ENCODE results near the gene PGAM4. TPM values are rescaled to one million over a fixed set of nuclear protein-coding genes. Genes with fewer than 3 reads are reported as not detected.

PGAM4 gene
- total RNA-seq, 2 experiments from 2014 or later = not detected

- Histone ChIP-seq H3K36me3 (ENCODE audit: insufficient read depth, low read length) (no peaks in the 10 kb centered on the region), H3K27ac (ENCODE audit: low read depth, low read length, poor library complexity, severe bottlenecking) (no peak overlapping the region), H2AFZ (ENCODE audit: low read length) (no peak overlapping the region), H4K20me1 (ENCODE audit: insufficient read depth, low read length) (no peaks in the 10 kb centered on the region), H3K9me2 (ENCODE audit: insufficient read depth, low read length) (no peaks in the 10 kb centered on the region), H3K9me3 (ENCODE audit: low read length) (no peaks in the 10 kb centered on the region), H3K4me1 (ENCODE audit: insufficient read depth, low read length, poor library complexity, severe bottlenecking) (no peaks in the 10 kb centered on the region), H3K4me2 (ENCODE audit: low read length) (no peak overlapping the region), H3K79me2 (ENCODE audit: insufficient read depth, low read depth, low read length) (no peaks in the 10 kb centered on the region), H3K4me3 (ENCODE audit: low read depth, low read length, poor library complexity, severe bottlenecking) (no peak overlapping the region)
- DNase-seq (ENCODE audit: low spot score) = no peak
- CTCF ChIA-PET (ENCODE audit: unreplicated experiment) = no interaction called here
- POLR2A ChIA-PET = no interaction called here
- BruUV-seq (replicated peaks) = no TSS peak
- no peak for TF ChIP-seq CTCF (conservative IDR thresholded peaks at IDR 0.05; ENCODE audit: low read length)
- no peak for TF ChIP-seq EZH2phosphoT487 (IDR thresholded peaks at IDR 0.05; ENCODE audit: borderline replicate concordance, low read depth, low read length)
- intact Hi-C loops (cut with micrococcal nuclease; ENCODE audit: unreplicated experiment) = no loop called here
Measured at GRCh38 chrX:77961063-77961462, 8.4 kb downstream of the PGAM4 start.

GRCh38 chrX:77960567-77960966 lies 8.9 kb downstream of the PGAM4 start:
- CTCF ChIA-PET (ENCODE audit: unreplicated experiment) = no interaction called here
- Histone ChIP-seq H3K27ac (ENCODE audit: low read depth, low read length, poor library complexity, severe bottlenecking) (no peak overlapping the region), H3K36me3 (ENCODE audit: insufficient read depth, low read length) (no peaks in the 10 kb centered on the region), H4K20me1 (ENCODE audit: insufficient read depth, low read length) (no peaks in the 10 kb centered on the region), H3K9me2 (ENCODE audit: insufficient read depth, low read length) (no peaks in the 10 kb centered on the region), H3K79me2 (ENCODE audit: insufficient read depth, low read depth, low read length) (no peaks in the 10 kb centered on the region), H2AFZ (ENCODE audit: low read length) (no peak overlapping the region), H3K4me3 (ENCODE audit: low read depth, low read length, poor library complexity, severe bottlenecking) (no peak overlapping the region), H3K4me1 (ENCODE audit: insufficient read depth, low read length, poor library complexity, severe bottlenecking) (no peaks in the 10 kb centered on the region), H3K9me3 (ENCODE audit: low read length) (no peaks in the 10 kb centered on the region), H3K4me2 (ENCODE audit: low read length) (no peak overlapping the region)
- no peak for DNase-seq (ENCODE audit: low spot score)
- no peak for TF ChIP-seq CTCF (conservative IDR thresholded peaks at IDR 0.05; ENCODE audit: low read length)
- no peak for TF ChIP-seq EZH2phosphoT487 (IDR thresholded peaks at IDR 0.05; ENCODE audit: borderline replicate concordance, low read depth, low read length)
- intact Hi-C loops (cut with micrococcal nuclease; ENCODE audit: unreplicated experiment) = no loop called here
- POLR2A ChIA-PET = no interaction called here
- BruUV-seq (replicated peaks) = no TSS peak

GRCh38 chrX:77953708-77954107 lies 15.7 kb downstream of the PGAM4 start:
- H2AFZ ChIP-seq (ENCODE audit: low read length) = no peak overlapping the region
- no TSS peak for BruUV-seq (replicated peaks)
- H3K4me2 ChIP-seq (ENCODE audit: low read length) = no peak overlapping the region
- no peaks in the 10 kb centered on the region for H3K4me1 ChIP-seq (ENCODE audit: insufficient read depth, low read length, poor library complexity, severe bottlenecking)
- no peak for DNase-seq (ENCODE audit: low spot score)
- POLR2A ChIA-PET = interaction anchor here (0.6 kb wide), 1 partner anchor 20 kb away, joined by 3 read pairs; no protein-coding TSS in a partner anchor
- CTCF ChIA-PET (ENCODE audit: unreplicated experiment) = no interaction called here
- intact Hi-C loops (cut with micrococcal nuclease; ENCODE audit: unreplicated experiment) = no loop called here
- H3K36me3 ChIP-seq (ENCODE audit: insufficient read depth, low read length) = no peaks in the 10 kb centered on the region
- no peaks in the 10 kb centered on the region for H3K9me2 ChIP-seq (ENCODE audit: insufficient read depth, low read length)
- no peaks in the 10 kb centered on the region for H3K9me3 ChIP-seq (ENCODE audit: low read length)
- TF ChIP-seq CTCF (conservative IDR thresholded peaks at IDR 0.05; ENCODE audit: low read length) (no peak), EZH2phosphoT487 (IDR thresholded peaks at IDR 0.05; ENCODE audit: borderline replicate concordance, low read depth, low read length) (no peak)
- H3K27ac ChIP-seq (ENCODE audit: low read depth, low read length, poor library complexity, severe bottlenecking) = no peak overlapping the region
- H3K79me2 ChIP-seq (ENCODE audit: insufficient read depth, low read depth, low read length) = no peaks in the 10 kb centered on the region
- no peaks in the 10 kb centered on the region for H4K20me1 ChIP-seq (ENCODE audit: insufficient read depth, low read length)
- no peak overlapping the region for H3K4me3 ChIP-seq (ENCODE audit: low read depth, low read length, poor library complexity, severe bottlenecking)

Data from OCI-LY7 (cell line).